ENCODE data around the gene SERINC3.
A peak's percentile ranks its signal among the peaks of the same experiment; 100 is the strongest.

Gene SERINC3

DNA sequence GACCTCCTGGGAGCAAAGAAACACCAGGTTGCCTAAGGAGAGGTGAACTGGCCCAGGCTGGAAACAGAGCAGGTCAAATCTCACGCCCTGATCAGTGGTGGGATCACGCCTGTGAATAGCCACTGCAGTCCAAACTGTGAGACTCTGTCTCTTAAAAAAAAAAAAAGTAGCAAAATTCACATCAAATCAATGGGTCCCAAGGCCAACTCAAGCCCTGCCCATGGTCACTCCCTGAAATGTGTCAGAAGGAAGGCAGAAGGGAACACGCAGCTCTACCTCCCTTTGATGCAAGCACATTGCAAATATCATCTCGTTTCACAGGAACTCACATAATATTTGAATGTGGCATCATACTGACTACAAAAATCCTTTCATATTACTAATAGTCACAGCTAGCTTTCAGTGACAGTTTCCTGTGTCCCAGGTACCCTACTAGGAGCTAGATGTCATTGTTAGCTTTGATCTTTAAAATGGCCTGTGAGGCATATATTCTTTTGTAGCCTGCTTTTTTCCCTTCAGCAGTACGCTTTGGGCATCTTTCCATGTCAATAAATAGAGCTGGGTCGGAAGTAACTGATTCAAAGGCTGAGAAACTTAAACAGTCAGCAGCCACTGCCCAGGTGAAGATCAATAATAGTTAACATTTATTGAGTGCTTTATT lies 60.6 kb downstream of the SERINC3 start:
- DNase-seq, result no peak

DNA sequence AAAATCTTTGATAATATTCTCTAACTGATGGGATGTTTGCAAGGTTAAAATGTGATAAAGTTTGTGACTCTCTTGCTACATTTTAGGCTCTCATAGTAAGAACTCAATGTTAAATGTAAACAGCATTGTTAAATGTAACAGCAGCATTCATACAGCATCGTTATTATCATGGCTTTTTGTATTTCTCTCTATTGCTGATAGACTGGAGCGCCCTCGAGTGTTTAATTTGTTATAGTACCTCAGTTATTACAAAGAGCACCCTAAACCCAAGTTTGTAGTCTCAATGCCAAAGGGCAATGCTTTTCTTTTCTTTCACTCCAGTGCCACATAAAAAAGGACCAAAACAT lies 61.1 kb downstream of the SERINC3 start:
- peak; percentile 51 for DNase-seq

DNA sequence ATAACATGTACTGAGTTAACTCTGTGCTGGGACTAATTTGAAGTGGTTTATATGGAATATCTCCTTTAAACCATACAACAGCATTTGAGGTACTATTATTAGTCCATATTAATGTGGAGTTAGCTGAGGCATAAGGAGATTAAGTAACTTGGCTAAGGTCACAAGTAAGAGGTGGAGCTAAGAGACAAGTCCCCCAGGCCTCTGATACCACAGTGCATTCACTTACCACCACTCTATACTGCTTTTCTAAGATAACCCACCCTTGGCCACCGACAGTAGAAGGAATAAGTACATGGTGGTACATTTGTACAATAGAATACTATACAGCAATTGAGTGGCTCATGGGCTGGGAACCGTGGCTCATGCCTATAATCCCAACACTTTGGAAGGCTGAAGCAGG lies 62.6 kb downstream of the SERINC3 start:
- no peak for DNase-seq

DNA sequence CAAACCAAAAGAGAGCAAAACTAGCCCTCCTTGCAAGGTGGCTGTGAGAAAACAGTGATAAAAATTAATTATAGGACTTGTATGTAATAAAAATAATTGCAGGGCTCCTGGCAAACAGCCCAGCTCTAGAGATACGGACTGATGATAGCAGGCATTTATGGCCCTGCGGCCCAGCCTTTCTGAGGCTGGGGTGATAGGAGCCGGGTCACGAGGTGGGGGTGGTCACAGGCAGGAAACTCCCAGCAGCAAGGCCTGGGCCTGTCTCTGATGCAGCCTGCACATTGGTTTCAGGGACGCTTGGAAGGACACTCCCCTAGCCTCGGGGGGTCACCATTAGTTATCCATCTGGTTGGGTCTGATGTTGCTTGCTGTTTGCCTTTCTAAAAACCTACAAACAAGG lies 64.9 kb downstream of the SERINC3 start:
- DNase-seq, result no peak

DNA sequence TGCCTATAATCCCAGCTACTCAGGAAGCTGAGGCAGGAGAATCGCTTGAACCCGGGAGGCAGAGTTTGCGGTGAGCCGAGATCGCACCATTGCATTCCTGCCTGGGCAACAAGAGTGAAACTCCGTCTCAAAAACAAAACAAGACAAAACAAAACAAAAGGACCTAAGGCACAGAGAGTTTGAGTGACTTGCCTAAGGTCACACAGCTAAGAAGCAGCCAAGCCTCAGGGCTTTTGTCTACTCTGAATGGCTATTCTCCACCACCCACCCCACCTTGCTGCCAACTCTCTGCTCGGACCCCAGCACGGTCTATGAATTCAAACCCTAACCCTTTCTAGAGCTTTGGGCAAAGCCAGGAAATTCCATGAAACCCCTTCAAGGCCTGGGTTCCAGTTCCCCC lies 65.3 kb downstream of the SERINC3 start:
- no peak for DNase-seq

DNA sequence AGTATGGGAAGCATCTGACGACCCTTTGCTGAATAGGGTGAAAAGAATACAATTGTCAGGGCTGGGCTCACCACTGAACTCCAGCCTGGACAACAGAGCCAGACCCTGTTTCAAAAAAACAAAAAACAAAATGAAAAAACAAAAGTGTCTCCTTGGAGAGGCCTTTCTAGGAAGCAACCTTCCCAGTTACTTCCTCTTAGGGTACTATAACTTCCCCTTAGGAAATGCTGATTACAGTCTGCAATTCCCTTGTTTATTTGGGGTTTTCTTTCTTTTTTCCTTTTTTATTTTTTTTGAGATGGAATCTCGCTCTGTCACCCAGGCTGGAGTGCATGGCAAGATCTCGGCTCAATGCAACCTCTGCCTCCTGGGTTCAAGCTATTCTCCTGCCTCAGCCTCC lies 66.7 kb downstream of the SERINC3 start:
- no peak for DNase-seq

DNA sequence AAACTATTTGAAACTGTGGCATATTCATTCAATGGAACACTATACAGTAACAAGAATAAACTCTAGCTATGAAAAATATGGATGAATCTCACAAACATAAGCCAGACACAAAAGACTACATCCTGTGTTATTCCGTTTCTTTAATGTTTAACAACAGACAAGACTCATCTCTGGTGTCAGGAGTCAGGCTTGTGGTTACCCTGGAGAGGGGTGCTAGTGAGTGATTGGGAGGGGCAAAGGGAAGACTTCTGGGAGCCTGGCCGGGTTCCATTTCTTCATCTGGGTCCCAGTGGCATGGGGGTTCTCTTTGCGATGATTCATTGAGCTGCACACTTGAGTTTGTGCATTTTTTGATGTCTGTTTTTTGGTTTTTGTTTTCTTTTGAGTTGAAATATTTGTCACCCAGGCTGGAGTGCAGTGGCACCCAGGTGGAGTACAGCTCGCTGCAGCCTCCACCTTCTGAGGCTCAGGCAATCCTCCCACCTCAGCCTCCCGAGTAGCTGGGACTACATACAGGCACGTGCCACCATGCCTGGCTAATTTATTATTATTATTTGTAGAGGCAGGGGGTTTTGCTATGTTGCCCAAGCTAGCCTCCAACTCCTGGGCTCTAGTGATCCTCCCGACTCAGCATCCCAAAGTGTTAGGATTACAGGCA lies 67.4 kb downstream of the SERINC3 start:
- DNase-seq, result no peak

DNA sequence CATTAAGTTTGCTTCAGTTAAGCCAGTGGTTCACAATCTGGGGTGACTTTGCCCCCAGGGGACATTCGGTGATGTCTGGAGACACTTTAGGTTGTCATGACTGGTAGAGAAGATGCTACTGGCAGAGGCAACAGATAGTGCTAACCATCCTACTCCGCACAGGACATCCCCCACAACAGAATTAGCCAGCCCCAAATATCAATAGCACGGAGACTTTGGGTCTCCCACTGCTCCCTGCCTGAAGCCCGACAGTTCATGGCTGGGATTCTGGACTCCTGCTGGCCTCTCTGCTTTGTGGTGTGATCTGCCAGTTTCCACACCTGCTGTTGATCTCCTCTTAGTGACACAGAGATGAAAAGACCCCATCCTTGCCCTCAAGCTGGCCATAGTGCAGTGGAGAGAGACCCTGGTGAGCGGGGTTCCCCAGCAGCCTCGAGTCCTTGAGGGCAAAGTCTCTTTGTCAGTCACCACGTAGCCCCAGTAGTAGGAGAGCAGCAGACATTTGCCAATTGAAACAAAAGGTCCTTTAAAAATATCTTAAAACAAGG lies 70.9 kb downstream of the SERINC3 start:
- no peak for DNase-seq

DNA sequence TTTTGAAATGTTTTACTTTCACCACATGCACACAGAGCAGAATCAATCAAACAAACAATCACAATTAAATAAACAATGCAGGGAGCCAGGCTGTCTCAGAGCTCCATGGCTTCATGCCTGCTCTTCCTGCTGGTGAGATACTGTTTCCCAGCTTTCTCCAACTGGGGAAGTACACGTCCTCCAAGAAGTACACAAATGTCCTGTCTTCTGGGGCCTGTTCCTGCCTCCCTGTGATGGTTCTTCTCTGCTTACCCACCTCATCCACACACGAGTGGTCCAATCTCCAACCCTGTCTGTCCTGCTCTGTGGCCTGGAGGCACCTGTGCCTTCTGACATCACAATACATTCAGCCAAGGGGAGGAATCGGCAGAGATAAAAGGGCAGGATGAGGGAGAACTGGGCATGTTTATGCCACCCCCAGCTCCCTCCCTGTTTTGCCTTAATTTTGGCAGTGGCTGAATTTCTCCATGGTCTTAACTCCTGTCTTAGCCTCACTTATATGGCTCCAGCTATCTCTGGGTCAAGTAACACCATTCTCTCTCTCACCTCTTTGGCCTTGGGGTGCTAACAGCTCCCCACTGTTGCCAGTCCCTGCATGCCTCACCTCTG lies 71.5 kb downstream of the SERINC3 start:
- no peak for DNase-seq

DNA sequence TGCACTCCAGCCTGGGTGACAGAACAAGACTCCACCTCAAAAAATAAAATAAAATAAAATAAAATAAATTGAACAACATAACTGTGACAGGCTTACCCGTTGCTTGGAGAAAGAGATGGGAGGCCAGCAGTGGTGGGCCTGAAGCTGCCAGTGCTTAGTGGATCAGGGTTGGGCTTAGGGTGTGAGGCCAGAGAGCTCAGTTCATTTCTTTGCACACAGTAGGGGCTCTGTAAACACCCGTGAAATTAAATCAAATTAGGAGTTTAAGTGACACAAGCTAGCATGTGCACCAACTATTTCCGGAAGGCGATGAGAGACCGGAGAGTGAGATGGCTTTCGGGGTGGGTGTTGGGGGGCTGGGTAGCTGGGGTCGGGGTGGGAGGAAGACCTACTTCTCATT lies 72.0 kb downstream of the SERINC3 start:
- DNase-seq, result no peak

DNA sequence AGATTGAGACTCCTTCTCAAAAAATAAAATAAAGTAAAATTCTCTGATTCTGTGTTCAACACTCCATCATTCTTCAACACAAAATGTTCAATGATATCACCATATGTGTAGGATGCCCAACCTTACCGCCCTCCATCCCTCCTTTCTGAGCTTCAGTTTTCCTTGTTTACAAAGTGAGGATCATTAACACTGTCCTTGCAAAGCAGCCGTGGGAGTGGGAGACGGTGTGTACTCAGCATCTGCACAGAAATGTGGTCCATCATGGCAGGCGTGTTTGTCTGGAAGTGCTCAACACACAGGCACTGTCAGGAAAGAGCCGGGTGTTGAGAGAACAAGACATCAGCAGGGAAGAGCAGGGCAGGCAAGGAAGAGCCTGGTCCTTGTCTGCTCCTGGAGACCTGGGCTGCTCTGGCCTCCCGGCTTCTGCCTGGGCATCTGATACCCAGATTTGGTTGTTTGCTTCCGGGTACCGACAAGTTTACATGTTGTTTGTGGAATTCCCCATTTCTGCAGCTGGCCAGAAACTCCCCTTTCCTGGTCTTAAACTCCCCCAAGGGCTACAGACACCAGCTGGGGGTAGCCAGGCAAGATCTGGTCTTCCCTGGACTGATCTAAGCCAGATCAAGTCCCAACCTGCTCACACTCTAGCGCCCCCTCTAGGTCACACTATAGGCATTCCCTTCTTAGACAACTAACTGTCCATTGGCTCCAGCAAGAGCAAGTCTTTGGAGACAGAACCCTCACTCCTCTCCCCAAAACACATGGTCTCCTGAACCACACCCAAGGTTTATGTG lies 72.9 kb downstream of the SERINC3 start:
- no peak for DNase-seq

DNA sequence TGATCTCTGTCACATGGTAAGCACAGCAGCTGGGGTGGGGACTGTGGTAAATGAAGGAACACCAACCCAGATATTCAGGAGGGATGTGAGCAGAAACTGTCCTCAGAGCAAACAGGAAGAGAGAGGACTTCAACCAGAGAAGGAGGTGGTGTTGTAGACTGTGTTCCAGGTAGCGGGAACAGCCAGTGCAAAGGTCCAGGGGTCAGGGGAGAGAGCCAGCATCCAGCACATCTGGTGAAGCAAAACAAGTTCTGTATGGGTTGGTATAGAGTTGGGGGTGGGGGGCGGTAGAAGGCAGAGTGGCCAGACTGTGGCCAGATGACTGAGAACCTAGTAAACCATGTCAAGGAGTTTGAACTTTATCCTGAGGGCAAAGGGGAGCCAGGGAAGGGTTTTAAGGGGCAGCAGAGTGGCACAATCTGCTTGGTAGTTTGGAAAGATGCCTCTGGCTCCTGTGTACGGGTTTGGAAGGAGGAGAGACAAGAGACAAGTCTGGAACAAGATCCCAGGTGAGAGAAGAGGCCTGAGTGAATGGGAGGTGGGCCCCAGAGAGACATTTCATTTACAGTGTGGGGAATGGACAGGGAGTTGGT lies 73.9 kb downstream of the SERINC3 start:
- DNase-seq, result no peak

Measured in NCI-H526 treated with DMSO at 0.1 percent for 48 hours (cell line).